Measurements from ENCODE around the gene SMPD2.
"Not testable (repeated sequence)": the region's sequence is repeated elsewhere in the genome, so short reads cannot be mapped to it uniquely, and the experiment has no call there.

The SMPD2 gene

GRCh38 chr6:109461205-109461604 lies 20.7 kb downstream of the SMPD2 start:
- DNase-seq (ENCODE audit: low read depth): not testable (repeated sequence)

- no peak for DNase-seq (ENCODE audit: low read depth)
Measured at GRCh38 chr6:109461733-109462526, 21.4 kb downstream of the SMPD2 start.

GRCh38 chr6:109465772-109466171 lies 25.2 kb downstream of the SMPD2 start:
- DNase-seq (ENCODE audit: low read depth): no peak

GRCh38 chr6:109466212-109466923 lies 25.8 kb downstream of the SMPD2 start:
- no peak for DNase-seq (ENCODE audit: low read depth)

GRCh38 chr6:109467696-109468095 lies 27.2 kb downstream of the SMPD2 start:
- no peak for DNase-seq (ENCODE audit: low read depth)

GRCh38 chr6:109469591-109470189 lies 29.2 kb downstream of the SMPD2 start:
- no peak for DNase-seq (ENCODE audit: low read depth)

GRCh38 chr6:109471105-109471810 lies 30.7 kb downstream of the SMPD2 start:
- DNase-seq (ENCODE audit: low read depth): no peak

- no peak for DNase-seq (ENCODE audit: low read depth)
Measured at GRCh38 chr6:109472132-109472995, 31.8 kb downstream of the SMPD2 start.

GRCh38 chr6:109473120-109473519 lies 32.6 kb downstream of the SMPD2 start:
- DNase-seq (ENCODE audit: low read depth): no peak

GRCh38 chr6:109474995-109475394 lies 34.5 kb downstream of the SMPD2 start:
- no peak for DNase-seq (ENCODE audit: low read depth)

- DNase-seq (ENCODE audit: low read depth): no peak
Measured at GRCh38 chr6:109475625-109476024, 35.1 kb downstream of the SMPD2 start.

GRCh38 chr6:109477184-109477583 lies 36.7 kb downstream of the SMPD2 start:
- no peak for DNase-seq (ENCODE audit: low read depth)

- no peak for DNase-seq (ENCODE audit: low read depth)
Measured at GRCh38 chr6:109477725-109478124, 37.2 kb downstream of the SMPD2 start.

GRCh38 chr6:109478222-109478805 lies 37.8 kb downstream of the SMPD2 start:
- DNase-seq (ENCODE audit: low read depth): no peak

GRCh38 chr6:109478841-109479624 lies 38.5 kb downstream of the SMPD2 start:
- DNase-seq (ENCODE audit: low read depth): no peak

GRCh38 chr6:109480993-109481480 lies 40.5 kb downstream of the SMPD2 start:
- no peak for DNase-seq (ENCODE audit: low read depth)

- DNase-seq (ENCODE audit: low read depth): peak; percentile 83
Measured at GRCh38 chr6:109482905-109483734, 42.6 kb downstream of the SMPD2 start, which contains the start of gene ZBTB24. Gene ZBTB24, minus strand, starts transcription at chr6:109483219. Its CDS starts 1,193 bp downstream, at chr6:109482026.

GRCh38 chr6:109483735-109484057 lies 43.2 kb downstream of the SMPD2 start:
- DNase-seq (ENCODE audit: low read depth): no peak

GRCh38 chr6:109484122-109484521 lies 43.6 kb downstream of the SMPD2 start:
- DNase-seq (ENCODE audit: low read depth): no peak
